IMR-90 (cell line): ENCODE results near the gene SEC16A. TPM values are rescaled to one million over a fixed set of nuclear protein-coding genes. Genes with fewer than 3 reads are reported as not detected.

Experiments
- ATAC-seq: fragments of 200-7000 bp; cut with Tn5 transposase; 2 replicates; pipeline ENCODE4 v1.9.1; 2020; ENCODE audit warnings: low read depth, mild to moderate bottlenecking, moderate library complexity
- BruUV-seq: library from RNA; stranded (reverse); fragments of 400-500 nt; replicated peaks from 2 replicates; lab custom pipeline; 2021; lab: Mats Ljungman, UMichigan
- CTCF ChIA-PET: fragments of 300-600 bp; formaldehyde crosslinking; extraction: SDS; loops from one replicate; lab custom pipeline; 2021; ENCODE audit warnings: antibody characterized with exemption; lab: Yijun Ruan, JAX
- POLR2A ChIA-PET: fragments of 300-600 bp; sonication (Branson Sonifier 250); formaldehyde crosslinking; loops from one replicate; lab custom pipeline; 2022; ENCODE audit warnings: antibody characterized with exemption; ENCODE audit not compliant: unreplicated experiment; lab: Charles Lee
- DNase-seq: peaks from one replicate; pipeline ENCODE4 v3.0.0; 2013
- H2AFZ ChIP-seq: replicated peaks from 2 replicates; pipeline ENCODE3; 2013; ENCODE audit warnings: low read length, mild to moderate bottlenecking; ENCODE audit not compliant: poor library complexity
- H2AK5ac ChIP-seq: 2 replicates; pipeline ENCODE4 v1.6.1; 2013; ENCODE audit warnings: low read depth, low read length, inconsistent platforms
- H2AK9ac ChIP-seq: replicated peaks from 2 replicates; pipeline ENCODE3; 2013; ENCODE audit warnings: mild to moderate bottlenecking, low read depth, low read length, moderate library complexity; ENCODE audit not compliant: poor library complexity
- H2BK120ac ChIP-seq: 2 replicates; pipeline ENCODE4 v1.6.1; 2013; ENCODE audit warnings: low read depth, low read length, inconsistent platforms
- H2BK15ac ChIP-seq: 3 replicates; pipeline ENCODE4 v1.6.1; 2013; ENCODE audit warnings: low read depth, low read length, inconsistent platforms
- H2BK20ac ChIP-seq: 2 replicates; pipeline ENCODE4 v1.6.1; 2013; ENCODE audit warnings: low read depth, mild to moderate bottlenecking, inconsistent platforms, low read length, moderate library complexity
- H2BK5ac ChIP-seq: 2 replicates; pipeline ENCODE4 v1.6.1; 2013; ENCODE audit warnings: mild to moderate bottlenecking, low read depth, low read length, inconsistent platforms; ENCODE audit not compliant: poor library complexity, severe bottlenecking
- H3K14ac ChIP-seq: replicated peaks from 2 replicates; pipeline ENCODE4 v1.6.1; 2013; ENCODE audit warnings: low read depth, low read length, inconsistent platforms
- H3K18ac ChIP-seq: 2 replicates; pipeline ENCODE4 v1.6.1; 2013; ENCODE audit warnings: low read depth, low read length, control low read depth
- H3K23ac ChIP-seq: 2 replicates; pipeline ENCODE4 v1.6.1; 2013; ENCODE audit warnings: low read depth, low read length, inconsistent platforms
- H3K27ac ChIP-seq: 2 replicates; pipeline ENCODE4 v1.5.1; 2013; ENCODE audit warnings: mild to moderate bottlenecking, control low read depth, low read length; ENCODE audit not compliant: insufficient read depth
- H3K27me3 ChIP-seq: 2 replicates; pipeline ENCODE4 v1.6.1; 2013; ENCODE audit warnings: low read length; ENCODE audit not compliant: control insufficient read depth, insufficient read depth
- H3K36me3 ChIP-seq: 2 replicates; pipeline ENCODE4 v1.6.1; 2013; ENCODE audit warnings: low read length, mixed read lengths; ENCODE audit not compliant: control insufficient read depth, insufficient read depth
- H3K4ac ChIP-seq: 2 replicates; pipeline ENCODE4 v1.6.1; 2013; ENCODE audit warnings: low read depth, low read length, inconsistent platforms
- H3K4me1 ChIP-seq: 2 replicates; pipeline ENCODE4 v1.6.1; 2013; ENCODE audit warnings: low read length, mixed read lengths; ENCODE audit not compliant: control insufficient read depth, insufficient read depth
- H3K4me2 ChIP-seq: 2 replicates; pipeline ENCODE4 v1.6.1; 2013; ENCODE audit warnings: low read depth, mild to moderate bottlenecking, control low read depth, low read length, moderate library complexity
- H3K4me3 ChIP-seq: 2 replicates; pipeline ENCODE4 v1.5.1; 2013; ENCODE audit warnings: low read depth, mild to moderate bottlenecking, control low read depth, low read length, moderate library complexity; ENCODE audit not compliant: insufficient read depth
- H3K56ac ChIP-seq: 2 replicates; pipeline ENCODE4 v1.6.1; 2013; ENCODE audit warnings: low read length, inconsistent platforms; ENCODE audit not compliant: insufficient read depth; ENCODE audit errors: extremely low read depth
- H3K79me1 ChIP-seq, 2 experiments: 2 replicates each; pipeline ENCODE4 v1.6.1; 2013; ENCODE audit warnings: low read length in 2 of 2, inconsistent platforms in 1 of 2, low read depth in 1 of 2
- H3K9ac ChIP-seq: 2 replicates; pipeline ENCODE4 v1.6.1; 2013; ENCODE audit warnings: low read depth, low read length, control low read depth
- H3K9me1 ChIP-seq: 2 replicates; pipeline ENCODE4 v1.6.1; 2013; ENCODE audit warnings: low read length, inconsistent platforms; ENCODE audit not compliant: insufficient read depth
- H3K9me3 ChIP-seq: 2 replicates; pipeline ENCODE4 v1.6.1; 2013; ENCODE audit warnings: low read length; ENCODE audit not compliant: control insufficient read depth, insufficient read depth
- H4K20me1 ChIP-seq: 2 replicates; pipeline ENCODE4 v1.6.1; 2013; ENCODE audit warnings: low read length, inconsistent platforms; ENCODE audit not compliant: insufficient read depth
- H4K5ac ChIP-seq: 2 replicates; pipeline ENCODE4 v1.6.1; 2013; ENCODE audit warnings: mild to moderate bottlenecking, low read depth, low read length, control low read depth
- H4K8ac ChIP-seq, 2 experiments: 2 replicates each; pipeline ENCODE4 v1.6.1; 2013; ENCODE audit warnings: low read depth in 2 of 2, low read length in 2 of 2, control low read depth in 1 of 2, inconsistent platforms in 1 of 2
- H4K91ac ChIP-seq: 2 replicates; pipeline ENCODE4 v1.6.1; 2013; ENCODE audit warnings: low read depth, low read length, inconsistent platforms; ENCODE audit not compliant: insufficient read depth
- NFE2L2 ChIP-seq: fragments of 150-350 bp; IDR thresholded peaks from 2 replicates; pipeline ENCODE4 v1.6.1; 2016; ENCODE audit warnings: low read depth, mild to moderate bottlenecking, low read length
- SMC3 ChIP-seq: fragments of 150-350 bp; IDR thresholded peaks from 2 replicates; pipeline ENCODE4 v1.6.1; 2016; ENCODE audit warnings: low read depth, mild to moderate bottlenecking, antibody characterized with exemption, low read length, moderate library complexity
- WGBS, 2 experiments: methylation state at CpG; one replicate each; pipeline versions ENCODE4 v1.1.5 to v1.1.7; 2013; ENCODE audit warnings: missing lambda C conversion rate in 2 of 2; ENCODE audit not compliant: insufficient read length in 1 of 2; ENCODE audit errors: extremely low coverage in 2 of 2; 5-methylcytosine and 5-hydroxymethylcytosine counted together
- dilution Hi-C: fragments of 300-500 bp; cut with HindIII; formaldehyde crosslinking; loops from one replicate; pipeline ENCODE4 v1.14.3; 2018; ENCODE audit warnings: low sequenced_read_pairs; ENCODE audit not compliant: unreplicated experiment
- in situ Hi-C: fragments of 300-500 bp; cut with MboI; formaldehyde crosslinking; loops from 3 replicates; pipeline ENCODE4 v1.14.3; 2019; ENCODE audit warnings: low sequenced_read_pairs, inconsistent platforms, mixed read lengths
- intact Hi-C: fragments of 100-400 bp; cut with micrococcal nuclease; formaldehyde crosslinking; loops from 2 replicates; pipeline ENCODE4 v1.10.0; 2022
- polyA plus RNA-seq, 3 experiments: library from polyadenylated mRNA; depleted of rRNA; stranded (reverse); fragments of >200 nt; gene quantifications; 2 replicates each; pipeline ENCODE4 v1.2.3, GENCODE V29; 2012; ENCODE audit warnings: low replicate concordance in 1 of 3
- total RNA-seq: library from RNA; depleted of rRNA; stranded (reverse); fragments of >200 nt; gene quantifications from 2 replicates; pipeline ENCODE4 v1.2.3, GENCODE V29; 2012

The SEC16A gene
- total and polyA plus RNA-seq, 2 of the 4 experiments (the other 2 are of a cell fraction), result 12.2 to 48.1 TPM

GRCh38 chr9:136455043-136456002 lies 27.5 kb downstream of the SEC16A start:
- Histone ChIP-seq H2BK15ac (no peak overlapping the region), H2BK20ac (no peak overlapping the region), H3K9me1 (no peaks in the 10 kb centered on the region), H2AFZ (no peak overlapping the region), H3K4me1 (no peaks in the 10 kb centered on the region), H4K8ac (no peak overlapping the region), H2BK120ac (no peak overlapping the region), H3K18ac (no peak overlapping the region), H3K14ac (no peak overlapping the region), H3K4me2 (no peak overlapping the region), H3K36me3 (peaks cover 77% of the 10 kb centered on the region), H4K20me1 (peaks cover 14% of the 10 kb centered on the region), H3K4me3 (no peak overlapping the region), H3K23ac (no peak overlapping the region), H4K91ac (no peak overlapping the region), H4K5ac (no peak overlapping the region), H3K79me1 (peaks cover 0 to 23% of the 10 kb centered on the region in 2 experiments; a peak in 3 of 4 replicates), H2AK9ac (no peak overlapping the region), H3K9ac (no peak overlapping the region), H3K9me3 (no peaks in the 10 kb centered on the region), H3K4ac (no peak overlapping the region), H3K27ac (no peak overlapping the region), H3K56ac (no peak overlapping the region), H2BK5ac (no peak overlapping the region), H2AK5ac (no peak overlapping the region), H3K27me3 (no peaks in the 10 kb centered on the region)
- in situ Hi-C loops (no loop called here), intact Hi-C loops (no loop called here), dilution Hi-C loops (no loop called here)
- CTCF ChIA-PET, result no interaction called here
- ATAC-seq, result no peak
- TF ChIP-seq NFE2L2 (no peak), SMC3 (no peak)
- 94% methylated on average over 17 of the region's 43 CpGs; no CpG with 5 or more reads in 1 of the 2 experiments for WGBS, 2 experiments
- DNase-seq, result no peak
- POLR2A ChIA-PET, result no interaction called here
- BruUV-seq, result no TSS peak
